HG02763 (cell line): ENCODE data around the gene BLTP2.
"Not testable (repeated sequence)": the region's sequence is repeated elsewhere in the genome, so short reads cannot be mapped to it uniquely, and the experiment has no call there.

ENCODE experiments used
- ATAC-seq: cut with Tn5 transposase; IDR thresholded peaks from one replicate; pipeline ENCODE4 v1.9.1; 2021; ENCODE audit warnings: mild to moderate bottlenecking, moderate library complexity; ENCODE audit not compliant: unreplicated experiment

The BLTP2 gene

DNA sequence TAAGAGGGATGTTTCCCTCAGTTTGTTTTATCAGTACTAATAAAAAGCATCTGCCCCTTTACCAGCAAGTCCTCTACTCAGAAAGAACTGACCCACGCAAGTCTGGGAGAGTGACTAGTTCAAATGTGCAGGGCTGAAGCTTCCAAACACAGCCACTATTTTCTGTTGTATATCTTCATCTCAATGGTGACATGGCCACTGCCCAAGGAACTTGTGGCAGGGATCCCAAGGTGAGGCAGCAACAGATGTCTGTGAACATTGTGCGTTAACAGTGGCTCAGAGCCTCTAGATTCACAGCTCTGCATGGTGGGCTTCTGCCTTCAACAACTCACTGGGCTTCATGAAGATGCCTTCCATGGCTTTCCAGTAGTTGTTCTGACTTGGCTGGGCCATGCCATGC is 3.7 kb upstream of the BLTP2 start:
- no peak for ATAC-seq

DNA sequence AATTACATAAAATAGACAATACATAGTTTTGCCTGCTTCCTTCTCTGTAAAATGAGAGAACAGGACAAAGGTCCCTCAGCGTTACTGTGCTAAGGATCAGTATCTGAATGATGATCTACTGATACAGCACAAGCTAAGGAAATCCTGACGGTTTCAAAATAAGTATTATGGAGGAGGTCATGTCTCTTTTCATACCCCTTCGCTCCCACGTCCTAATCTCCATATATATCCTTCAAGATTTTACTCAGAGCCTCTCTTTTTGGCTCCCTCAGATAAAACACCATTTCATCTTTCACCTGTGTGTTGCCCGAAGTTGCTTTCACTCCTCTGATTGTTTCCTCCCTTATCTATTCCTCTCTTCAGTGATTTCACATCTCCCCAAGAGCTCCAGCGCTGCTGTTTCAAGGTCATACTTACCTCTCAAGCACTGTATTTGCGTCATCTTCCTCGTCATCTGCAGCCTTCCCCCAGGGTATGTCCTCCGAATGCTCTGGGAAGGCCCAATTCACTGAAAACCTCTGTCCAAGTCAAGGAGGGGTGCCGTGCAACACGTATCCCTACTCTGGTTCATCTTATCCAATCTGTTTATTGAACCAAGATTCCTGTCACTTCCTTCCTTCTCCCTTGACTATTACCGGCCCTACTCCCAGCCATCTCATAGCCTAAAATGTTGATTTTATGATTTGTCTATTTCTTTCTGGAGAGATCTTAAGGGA is 1.2 kb upstream of the BLTP2 start:
- no peak for ATAC-seq

GRCh38 chr17:28645576-28645939 is 600 bp upstream of the BLTP2 start:
- no peak for ATAC-seq

DNA sequence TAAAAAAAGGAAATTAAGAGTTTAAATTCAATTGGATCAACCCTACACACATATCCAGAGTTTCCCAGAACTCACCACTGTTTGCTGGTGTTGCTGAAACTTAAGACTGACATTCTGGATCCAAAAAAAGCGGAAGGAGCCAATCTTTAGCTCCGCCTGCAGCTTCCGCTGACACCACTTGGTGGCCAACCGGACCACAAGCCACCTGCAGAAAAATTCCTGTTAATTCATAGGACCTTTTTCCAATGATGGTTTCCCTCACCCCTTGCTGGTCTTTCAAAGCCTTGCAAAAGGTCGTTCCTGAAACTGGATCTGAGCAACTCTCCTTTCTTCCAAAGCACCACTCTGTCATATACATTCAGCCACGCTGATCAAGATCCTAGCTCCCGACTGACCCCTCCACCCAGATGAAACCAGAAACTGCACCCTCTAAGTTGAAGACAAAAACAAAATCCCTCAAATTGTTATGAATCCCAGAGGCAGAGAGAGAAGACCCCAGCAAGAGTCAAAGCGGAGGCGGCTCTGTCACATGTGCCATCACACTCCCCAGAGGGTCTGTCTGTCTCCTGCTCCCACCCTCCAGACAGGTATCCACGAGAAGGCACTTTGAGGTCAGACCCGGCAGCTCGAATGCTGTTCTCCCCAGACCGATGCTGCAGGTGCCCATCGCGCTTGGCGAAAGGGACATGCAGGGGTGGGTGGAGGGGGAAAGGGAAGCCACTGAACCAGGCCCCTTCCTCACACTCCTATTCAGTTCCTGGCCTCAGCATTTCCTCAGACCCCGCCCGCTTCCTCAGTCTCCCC is 773 bp downstream of the BLTP2 start:
- peak; percentile 13 for ATAC-seq

DNA sequence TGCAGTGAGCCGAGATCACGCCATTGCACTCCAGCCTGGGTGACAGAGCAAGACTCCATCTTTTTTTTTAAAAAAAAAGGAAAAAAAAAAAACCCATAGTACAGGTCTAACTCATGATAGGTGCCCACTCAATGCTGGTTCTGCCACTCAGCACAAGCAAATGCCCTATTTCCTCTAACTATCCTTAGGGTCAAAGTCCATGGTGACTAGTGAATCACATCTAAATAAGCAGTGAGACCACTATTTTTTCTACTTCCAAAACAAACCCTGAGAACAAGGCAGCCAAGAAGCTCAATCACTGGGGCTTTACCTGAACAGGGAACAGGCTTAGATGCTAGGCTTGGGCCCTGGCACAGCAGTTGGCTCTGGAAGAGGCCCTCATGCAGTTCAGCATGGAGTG is 3.4 kb downstream of the BLTP2 start:
- no peak for ATAC-seq

- ATAC-seq = no peak
These were observed 9.5 kb downstream of the BLTP2 start for GRCh38 chr17:28635506-28635905.

- no peak for ATAC-seq
These were observed 10.6 kb downstream of the BLTP2 start for GRCh38 chr17:28634206-28634865.

GRCh38 chr17:28626818-28627217 is 18.1 kb downstream of the BLTP2 start:
- no peak for ATAC-seq

DNA sequence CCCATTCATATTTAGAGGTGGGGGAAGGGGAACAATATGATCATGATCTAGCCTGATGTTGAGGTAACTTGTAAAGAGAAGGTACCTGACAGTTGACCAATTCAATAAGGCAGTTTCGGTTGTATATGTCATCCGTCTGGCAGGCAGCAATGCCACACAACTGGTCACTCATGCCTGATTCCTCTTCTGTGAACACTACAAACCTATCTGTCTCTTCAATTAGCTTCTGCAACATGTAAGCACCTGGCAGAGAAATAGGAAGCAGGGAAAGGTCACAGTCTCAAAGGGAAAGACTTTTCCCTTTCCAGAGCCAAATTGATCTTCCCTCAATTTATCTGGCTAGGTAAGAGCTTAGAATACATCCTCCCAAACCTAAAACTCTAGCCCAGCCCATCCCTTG is 20.8 kb downstream of the BLTP2 start:
- ATAC-seq = no peak

DNA sequence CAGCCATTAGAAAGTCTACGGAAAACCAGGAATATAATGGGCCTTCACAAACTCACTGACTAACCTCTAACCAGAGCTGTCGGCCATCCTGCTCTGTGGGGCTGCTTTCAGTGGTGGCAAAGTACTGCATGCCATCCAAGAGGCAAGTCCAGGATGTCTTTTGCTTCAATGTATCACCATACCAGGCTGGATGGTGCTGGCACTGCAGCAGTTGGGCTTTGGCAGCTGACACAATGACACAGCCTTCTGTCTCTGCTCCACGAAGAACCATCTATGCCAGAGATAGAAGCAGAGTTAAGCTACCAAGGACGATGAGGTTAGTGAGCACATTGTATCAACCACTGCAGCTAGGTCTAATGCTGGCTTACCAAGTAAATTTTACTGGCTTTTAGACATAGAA is 21.3 kb downstream of the BLTP2 start:
- ATAC-seq = no peak

DNA sequence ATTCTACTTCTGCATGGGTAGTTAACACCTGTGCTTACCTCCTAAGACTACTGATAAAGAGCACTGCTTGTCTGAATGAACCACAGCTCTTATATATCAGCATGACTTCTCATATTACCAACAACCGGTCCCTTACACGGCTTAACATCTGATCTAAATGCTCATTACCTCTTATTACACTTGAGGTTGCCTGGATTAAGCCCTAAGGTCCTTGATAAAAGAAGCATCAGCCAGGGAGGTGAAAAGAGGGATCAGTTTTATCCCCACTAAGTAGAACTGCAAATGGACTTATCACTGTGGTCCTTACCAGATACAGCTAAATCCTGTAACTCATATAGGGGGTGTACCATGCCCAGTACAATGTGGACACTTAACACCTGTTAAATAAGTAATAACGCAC is 22.8 kb downstream of the BLTP2 start:
- ATAC-seq = no peak

GRCh38 chr17:28620010-28620409 is 24.9 kb downstream of the BLTP2 start:
- no peak for ATAC-seq

DNA sequence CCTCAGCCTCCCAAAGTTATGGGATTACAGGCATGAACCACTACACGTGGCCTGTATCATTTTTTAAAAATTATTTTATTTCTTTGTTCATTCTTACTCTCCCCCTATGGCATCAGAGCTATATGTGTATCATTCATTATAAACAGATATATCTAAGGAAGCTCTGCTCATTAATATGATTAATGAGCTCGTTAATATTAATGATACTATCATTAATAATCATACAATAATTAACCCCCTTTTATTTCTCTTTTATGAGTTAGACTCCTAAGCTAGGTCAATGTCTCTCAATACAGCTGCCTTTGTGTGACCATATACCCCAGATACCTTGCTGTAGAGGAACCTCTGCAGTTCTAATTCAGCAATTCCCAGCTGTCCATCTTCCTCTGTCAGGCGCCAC is 26.5 kb downstream of the BLTP2 start:
- no peak for ATAC-seq

- no peak for ATAC-seq
These were observed 28.7 kb downstream of the BLTP2 start for GRCh38 chr17:28616281-28616680.

- no peak for ATAC-seq
These were observed 29.6 kb downstream of the BLTP2 start for GRCh38 chr17:28615260-28615940.

DNA sequence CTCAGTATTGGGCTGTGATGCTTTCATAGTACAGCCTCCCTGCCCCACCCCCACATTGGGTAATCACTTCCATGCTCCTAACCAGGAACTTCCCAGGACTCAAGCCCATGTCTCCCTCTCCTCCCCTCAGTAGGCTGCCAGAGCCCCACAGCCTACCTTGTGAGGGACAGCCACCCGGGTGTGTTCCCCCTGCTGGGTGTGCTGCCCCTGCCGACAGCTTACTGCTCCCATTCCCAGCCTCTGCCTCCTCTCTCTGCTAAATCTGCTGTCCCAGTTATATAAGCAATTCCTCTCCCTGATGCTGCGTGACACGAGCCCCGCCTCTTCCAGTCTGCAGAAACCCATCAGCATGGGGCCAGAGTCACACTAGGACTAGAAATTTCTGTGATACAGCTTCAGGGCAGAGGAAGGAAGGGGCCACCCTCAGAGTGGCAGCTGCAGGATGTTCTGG is 31.0 kb downstream of the BLTP2 start, which contains the start of gene RSKR:
TSS of gene RSKR (minus strand) at position 255 of the 451 bp plus-strand sequence. CDS start at position 231, 24 bp downstream.
- ATAC-seq = no peak

GRCh38 chr17:28612936-28613872 is 31.8 kb downstream of the BLTP2 start:
- no peak for ATAC-seq

DNA sequence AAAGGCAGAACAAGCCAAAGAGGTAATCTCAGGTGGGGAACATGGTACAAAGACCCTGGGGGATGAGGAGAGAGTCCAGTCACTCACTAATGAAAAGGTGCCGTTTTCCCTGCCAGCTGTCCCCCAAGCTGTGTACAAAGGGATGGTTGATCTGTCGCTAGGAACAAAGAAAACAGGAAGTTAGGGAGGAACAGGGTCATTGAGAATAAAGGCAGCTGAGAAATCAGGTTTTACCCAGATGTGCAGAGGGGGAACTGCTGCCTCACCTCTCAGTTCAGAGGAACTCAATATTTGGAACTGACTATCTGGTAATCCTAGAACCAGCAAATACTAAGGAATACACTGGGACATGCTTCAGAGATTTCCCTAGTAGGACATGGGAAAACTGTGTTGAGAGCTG is 32.4 kb downstream of the BLTP2 start:
- ATAC-seq = no peak

GRCh38 chr17:28610376-28610775 is 34.6 kb downstream of the BLTP2 start:
- ATAC-seq = no peak

DNA sequence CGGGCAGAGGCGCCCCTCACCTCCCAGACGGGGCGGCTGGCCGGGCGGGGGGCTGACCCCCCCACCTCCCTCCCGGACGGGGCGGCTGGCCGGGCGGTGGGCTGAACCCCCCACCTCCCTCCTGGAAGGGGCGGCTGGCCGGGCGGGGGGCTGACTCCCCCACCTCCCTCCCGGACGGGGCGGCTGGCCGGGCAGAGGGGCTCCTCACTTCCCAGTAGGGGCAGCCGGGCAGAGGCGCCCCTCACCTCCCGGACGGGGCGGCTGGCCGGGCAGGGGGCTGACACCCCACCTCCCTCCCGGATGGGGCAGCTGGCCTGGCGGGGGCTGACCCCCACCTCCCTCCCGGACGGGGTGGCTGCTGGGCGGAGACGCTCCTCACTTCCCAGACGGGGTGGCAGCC is 40.9 kb downstream of the BLTP2 start:
- not testable (repeated sequence) for ATAC-seq
